HG03575 (cell line): Measurements from ENCODE around the gene ZNF710.
"Not testable (repeated sequence)": the region's sequence is repeated elsewhere in the genome, so short reads cannot be mapped to it uniquely, and the experiment has no call there.

Experiments used
- ATAC-seq: cut with Tn5 transposase; IDR thresholded peaks from one replicate; pipeline ENCODE4 v1.9.1; 2021; ENCODE audit not compliant: unreplicated experiment, insufficient number of reproducible peaks, low FRiP score; ENCODE audit errors: extremely low read depth

Gene ZNF710

DNA sequence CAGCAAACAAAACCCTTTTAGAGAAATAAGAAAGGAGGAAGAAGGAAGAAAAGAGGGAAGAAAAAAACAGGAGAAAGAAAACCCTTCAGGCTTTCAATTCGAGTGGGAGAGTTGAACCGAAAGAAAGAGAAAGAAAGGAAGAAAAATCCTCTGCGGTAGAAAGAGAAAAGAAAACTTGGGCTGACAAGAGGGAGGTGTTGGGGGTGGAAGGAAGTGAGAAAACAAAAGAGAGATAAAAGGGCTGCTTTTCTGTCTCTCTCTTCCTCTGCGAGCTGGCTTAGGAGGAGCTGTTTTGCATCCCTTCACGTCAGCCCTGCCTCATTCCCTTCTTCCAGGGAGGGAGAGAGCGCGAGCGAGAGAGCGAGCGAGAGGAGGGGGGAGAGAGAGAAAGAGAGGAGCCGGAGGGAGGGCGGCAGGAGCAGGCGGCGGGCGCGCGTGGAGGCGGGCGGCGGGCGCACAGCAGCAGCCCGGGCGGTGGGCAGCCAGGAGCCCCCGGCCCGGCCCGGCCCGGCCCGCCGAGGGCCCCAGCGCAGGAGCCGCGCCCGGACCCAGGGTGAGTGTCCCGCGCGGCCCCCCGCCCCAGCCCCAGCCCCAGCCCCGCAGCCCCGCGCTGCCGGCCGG lies at the start of gene ZNF710:
ZNF710 (plus strand) TSS at position 263 of the 621 bp plus-strand sequence. CDS start 65,814 bp downstream, outside the sequence.
- no peak for ATAC-seq

DNA sequence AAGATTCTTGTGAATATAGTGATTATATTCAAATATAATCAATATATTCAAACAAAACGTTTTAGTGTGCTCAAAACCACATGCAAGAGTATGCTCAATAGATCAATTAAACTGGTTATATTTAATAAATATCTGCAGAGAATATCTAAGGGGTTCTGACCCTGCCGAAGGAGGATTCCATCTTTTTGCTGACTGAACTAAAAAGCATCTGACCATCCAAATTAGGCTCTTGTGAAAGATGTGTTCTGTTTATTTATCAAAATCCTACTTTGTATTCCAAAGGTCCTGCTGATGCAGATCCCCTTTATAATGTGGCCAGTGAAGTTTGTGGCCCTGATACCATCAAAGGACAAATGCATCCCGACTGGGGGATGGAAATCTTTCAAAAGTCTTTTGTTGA lies 46.6 kb upstream of the ZNF710 start:
- no peak for ATAC-seq

GRCh38 chr15:89955449-89955998 lies 45.6 kb upstream of the ZNF710 start:
- ATAC-seq: not testable (repeated sequence)

DNA sequence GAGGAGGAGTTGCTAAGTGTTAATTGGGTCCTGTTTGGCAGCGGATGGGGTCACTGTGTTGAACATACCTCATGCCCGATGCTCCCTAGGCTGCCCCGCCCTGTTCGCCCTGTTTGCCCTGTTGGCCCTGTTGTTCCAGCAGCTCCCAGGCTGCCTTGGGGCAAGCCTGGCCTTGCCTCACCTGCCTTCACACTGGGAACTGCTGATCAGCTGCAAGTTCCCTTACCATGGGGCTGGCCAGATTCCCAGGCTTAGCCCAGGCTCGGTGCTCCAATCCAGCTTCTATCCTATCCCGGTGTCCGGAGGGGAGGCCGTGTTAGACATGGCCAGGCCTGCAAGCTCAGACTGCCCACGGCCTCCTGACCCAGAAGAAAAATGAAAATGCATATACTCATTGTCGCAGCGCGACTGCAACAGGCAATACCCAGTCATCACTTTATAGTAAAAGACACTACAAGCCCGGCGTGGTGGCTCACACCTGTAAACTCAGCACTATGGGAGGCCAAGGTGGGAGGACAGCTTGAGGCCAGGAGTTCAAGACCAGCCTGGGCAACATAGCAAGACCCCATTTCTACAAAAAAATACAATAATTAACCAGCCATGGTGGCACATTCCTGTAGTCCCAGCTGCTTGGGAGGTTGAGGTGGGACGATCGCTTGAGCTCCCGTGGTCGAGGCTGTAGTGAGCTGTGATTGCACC lies 42.9 kb upstream of the ZNF710 start:
- no peak for ATAC-seq

- no peak for ATAC-seq
These were observed 37.6 kb upstream of the ZNF710 start for GRCh38 chr15:89963301-89964231.

DNA sequence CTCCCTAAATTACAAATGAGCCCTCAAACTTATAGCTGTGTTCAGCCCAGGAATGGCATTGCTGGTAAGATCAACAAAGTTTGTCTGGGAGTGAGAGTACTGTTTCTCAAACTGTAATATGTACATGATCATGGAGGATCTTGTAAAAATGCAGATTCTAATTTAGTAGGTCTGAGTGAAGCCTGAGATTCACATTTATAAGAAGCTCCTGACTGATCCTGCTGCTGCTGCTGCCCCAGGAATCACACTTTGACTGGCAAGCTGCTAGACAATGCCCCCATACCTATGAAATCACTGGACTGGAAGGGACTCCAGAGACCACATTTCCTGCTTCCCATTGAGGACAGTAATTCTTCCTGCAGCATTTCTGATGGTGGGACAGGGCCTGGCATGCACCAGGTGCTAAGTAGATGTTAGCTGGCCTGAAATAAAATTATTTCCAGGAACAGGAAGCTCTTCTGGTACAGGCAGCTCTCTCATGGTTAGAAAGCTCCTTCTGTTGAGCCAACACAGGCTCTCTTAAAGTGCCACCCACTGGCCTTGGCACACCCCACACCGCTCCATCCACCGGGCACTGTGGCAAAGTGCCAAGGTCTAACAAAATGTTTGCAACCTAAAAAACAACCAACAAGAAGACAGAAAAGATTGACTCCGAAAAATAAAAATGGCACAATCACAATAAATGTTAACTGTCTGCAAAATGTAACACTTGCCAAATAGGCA lies 36.7 kb upstream of the ZNF710 start:
- no peak for ATAC-seq

GRCh38 chr15:89967881-89968280 lies 33.2 kb upstream of the ZNF710 start:
- no peak for ATAC-seq

GRCh38 chr15:89971592-89971997 lies 29.5 kb upstream of the ZNF710 start:
- ATAC-seq: no peak

DNA sequence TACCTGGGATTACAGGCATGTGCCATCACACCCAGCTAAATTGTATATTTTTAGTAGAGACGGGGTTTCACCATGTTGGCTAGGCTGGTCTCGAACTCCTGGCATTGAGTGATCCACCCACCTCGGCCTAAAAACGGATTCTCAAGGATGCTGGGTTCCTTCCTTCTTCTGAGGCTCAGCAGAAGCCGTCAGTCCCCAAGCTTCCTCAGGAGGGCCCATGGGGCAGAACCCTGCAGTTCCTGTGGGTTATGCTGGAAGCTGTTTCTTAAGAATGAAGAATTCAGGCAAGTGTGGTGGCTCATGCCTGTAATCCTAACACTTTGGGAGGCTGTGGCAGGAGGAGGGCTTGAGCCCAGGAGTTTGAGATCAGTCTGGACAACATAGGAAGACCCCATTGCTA lies 29.0 kb upstream of the ZNF710 start:
- ATAC-seq: no peak

DNA sequence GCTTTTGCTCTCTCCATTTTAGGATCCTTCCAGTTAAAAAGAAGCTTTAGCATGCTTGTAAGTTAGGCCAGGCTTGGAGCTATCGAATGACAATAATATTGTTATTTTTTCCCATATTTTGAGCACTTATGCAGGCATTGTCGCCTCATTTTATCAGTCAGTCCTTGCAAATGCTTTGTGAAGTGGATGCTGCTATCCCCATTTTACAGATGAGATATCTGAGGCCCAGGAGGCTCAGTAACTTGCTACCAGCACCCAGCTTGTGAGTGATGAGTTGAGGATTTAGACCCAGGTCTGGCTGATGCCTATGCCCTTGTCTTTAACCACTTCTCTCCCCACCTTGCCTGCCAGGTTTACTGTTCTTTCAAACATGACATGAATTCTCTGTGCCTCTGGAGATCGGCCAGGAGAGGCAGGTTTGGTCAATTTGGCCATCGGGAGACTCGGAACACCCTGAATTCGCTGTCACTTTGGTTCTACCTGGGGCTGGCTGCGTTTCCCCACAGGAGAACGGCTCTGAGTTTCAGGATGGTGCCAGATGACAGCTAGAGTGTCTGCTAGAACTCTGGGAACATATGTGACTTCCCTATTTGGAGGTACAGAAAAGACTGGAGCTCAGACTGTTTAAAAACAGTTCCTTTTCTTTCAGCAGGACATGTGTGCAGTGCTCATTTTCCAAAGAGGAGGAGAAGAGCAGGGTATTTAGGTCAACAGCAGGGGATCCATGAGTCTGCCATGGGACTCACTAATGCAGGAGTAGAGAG lies 25.5 kb upstream of the ZNF710 start:
- no peak for ATAC-seq

GRCh38 chr15:89976246-89976600 lies 24.9 kb upstream of the ZNF710 start:
- no peak for ATAC-seq

GRCh38 chr15:89977836-89978235 lies 23.3 kb upstream of the ZNF710 start:
- not testable (repeated sequence) for ATAC-seq

DNA sequence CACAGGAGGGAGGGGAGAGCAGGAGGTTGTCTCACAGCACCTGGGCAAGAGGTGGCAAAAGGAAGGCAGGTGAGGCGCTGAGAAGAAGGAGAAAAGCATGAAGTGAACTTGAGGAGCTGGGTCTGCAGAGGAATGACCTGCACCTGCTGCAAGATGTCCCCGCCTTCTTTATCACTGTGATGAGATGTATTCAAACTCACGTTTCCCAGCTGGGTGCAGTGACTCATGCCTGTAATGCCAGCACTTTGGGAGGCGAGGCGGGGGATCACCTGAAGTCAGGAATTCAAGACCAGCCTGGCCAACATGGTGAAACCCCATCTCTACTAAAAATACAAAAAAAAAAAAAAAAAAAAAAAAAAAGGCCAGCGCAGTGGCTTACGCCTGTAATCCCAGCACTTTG lies 22.2 kb upstream of the ZNF710 start:
- ATAC-seq: no peak

GRCh38 chr15:89980896-89981295 lies 20.2 kb upstream of the ZNF710 start:
- no peak for ATAC-seq

GRCh38 chr15:89982315-89983055 lies 18.6 kb upstream of the ZNF710 start:
- ATAC-seq: no peak

DNA sequence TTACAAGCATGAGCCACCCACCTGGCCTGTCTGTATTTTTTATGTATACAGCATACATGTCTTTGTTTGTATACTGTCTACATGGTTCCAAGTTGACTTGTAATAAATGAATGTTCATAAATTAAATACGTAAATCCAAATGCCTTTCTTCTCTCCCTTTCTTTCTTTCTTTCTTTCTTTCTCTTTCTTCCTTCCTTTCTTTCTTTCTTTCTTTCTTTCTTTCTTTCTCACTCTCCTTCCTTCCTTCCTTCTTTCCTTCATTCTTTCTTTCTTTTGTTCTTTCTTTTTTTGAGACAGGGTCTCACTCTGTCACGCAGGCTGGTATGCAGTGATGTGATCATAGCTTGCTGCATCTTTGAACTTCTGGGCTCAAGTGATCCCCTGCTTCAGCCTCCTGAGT lies 17.1 kb upstream of the ZNF710 start:
- no peak for ATAC-seq

DNA sequence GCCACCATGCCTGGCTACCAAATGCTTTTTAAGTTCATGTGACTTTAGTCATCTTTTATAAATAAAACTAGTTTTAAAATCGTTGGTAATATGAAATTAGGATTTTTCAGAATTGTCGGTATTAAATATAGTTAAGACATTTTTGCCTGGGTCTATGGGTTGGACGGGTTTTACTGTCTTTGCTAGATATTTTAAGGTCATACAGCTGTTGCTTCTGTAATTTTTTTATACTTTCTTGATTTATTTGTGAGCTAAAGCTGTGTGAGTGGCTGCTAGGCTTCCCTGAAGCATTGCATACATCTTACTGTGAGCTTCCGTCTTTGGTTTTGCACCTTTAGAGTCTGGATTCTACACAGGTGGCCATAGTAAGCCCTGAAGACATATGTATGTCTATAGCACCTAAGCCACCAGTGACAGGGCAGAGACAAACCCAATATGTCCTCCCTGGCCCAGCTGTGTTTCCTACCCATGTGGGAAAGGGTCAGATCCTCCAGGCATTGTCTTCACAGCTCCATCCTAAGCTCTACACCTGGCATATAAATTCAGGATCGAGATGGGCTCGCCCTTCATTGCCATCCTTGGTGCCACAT lies 16.6 kb upstream of the ZNF710 start:
- no peak for ATAC-seq
